Measurements from ENCODE around the gene SBF2. TPM values are rescaled to one million over a fixed set of nuclear protein-coding genes. Genes with fewer than 3 reads are reported as not detected.

SBF2 gene
- total and polyA plus RNA-seq, 10 donors = 3.6 to 70.9 (median 57.1) TPM

DNA sequence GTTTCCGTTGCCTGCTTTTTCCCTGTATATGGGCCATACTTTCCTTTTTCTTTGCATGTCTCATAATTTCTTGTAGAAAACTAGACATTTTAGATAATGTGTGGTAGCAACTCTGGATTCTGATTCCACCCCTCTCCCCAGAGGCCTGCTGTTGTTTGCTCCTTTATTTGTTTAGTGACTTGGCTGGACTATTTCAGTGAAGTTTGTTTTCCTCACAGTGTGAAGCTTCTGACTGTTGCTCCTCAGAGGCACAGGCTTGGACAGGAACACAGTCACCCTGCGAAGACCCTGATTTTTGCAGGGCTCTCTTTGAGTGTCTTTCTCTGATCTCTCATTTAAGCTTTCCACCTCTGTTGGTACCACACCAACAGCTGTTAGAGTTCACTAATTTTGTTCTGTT, 557.7 kb downstream of the SBF2 start:
- H3K9me3 ChIP-seq = peaks cover 0 to 13% (median 10%) of the 10 kb centered on the region in 8 donors
- peaks cover 16 to 66% (median 33%) of the 10 kb centered on the region in 6 donors for H3K4me1 ChIP-seq
- H3K27ac ChIP-seq = peak overlapping the region in 5 of 8 donors; percentile 18 to 82 (median 74)
- peaks cover 3 to 100% (median 64%) of the 10 kb centered on the region in 6 donors for H3K36me3 ChIP-seq
- intact Hi-C loops (cut with DNase I; ENCODE audit: low total_unique reads) = no loop called here
- H3K4me3 ChIP-seq = no peak overlapping the region
- DNase-seq = no peak
- H3K27me3 ChIP-seq (replicated peaks in 1 of 7) = no peaks in the 10 kb centered on the region
- 81 to 94% (median 87%) methylated on average over 2 of the region's 2 CpGs for WGBS, 5 donors
- TF ChIP-seq, protein P1, sequence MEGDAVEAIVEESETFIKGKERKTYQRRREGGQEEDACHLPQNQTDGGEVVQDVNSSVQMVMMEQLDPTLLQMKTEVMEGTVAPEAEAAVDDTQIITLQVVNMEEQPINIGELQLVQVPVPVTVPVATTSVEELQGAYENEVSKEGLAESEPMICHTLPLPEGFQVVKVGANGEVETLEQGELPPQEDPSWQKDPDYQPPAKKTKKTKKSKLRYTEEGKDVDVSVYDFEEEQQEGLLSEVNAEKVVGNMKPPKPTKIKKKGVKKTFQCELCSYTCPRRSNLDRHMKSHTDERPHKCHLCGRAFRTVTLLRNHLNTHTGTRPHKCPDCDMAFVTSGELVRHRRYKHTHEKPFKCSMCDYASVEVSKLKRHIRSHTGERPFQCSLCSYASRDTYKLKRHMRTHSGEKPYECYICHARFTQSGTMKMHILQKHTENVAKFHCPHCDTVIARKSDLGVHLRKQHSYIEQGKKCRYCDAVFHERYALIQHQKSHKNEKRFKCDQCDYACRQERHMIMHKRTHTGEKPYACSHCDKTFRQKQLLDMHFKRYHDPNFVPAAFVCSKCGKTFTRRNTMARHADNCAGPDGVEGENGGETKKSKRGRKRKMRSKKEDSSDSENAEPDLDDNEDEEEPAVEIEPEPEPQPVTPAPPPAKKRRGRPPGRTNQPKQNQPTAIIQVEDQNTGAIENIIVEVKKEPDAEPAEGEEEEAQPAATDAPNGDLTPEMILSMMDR (IDR thresholded peaks at IDR 0.05 in 8 of 11, conservative IDR thresholded peaks at IDR 0.05 in 3 of 11) = no peak
- no peak for TF ChIP-seq POLR2A (IDR thresholded peaks at IDR 0.05)
- no peak for TF ChIP-seq POLR2AphosphoS5 (IDR thresholded peaks at IDR 0.05)

DNA sequence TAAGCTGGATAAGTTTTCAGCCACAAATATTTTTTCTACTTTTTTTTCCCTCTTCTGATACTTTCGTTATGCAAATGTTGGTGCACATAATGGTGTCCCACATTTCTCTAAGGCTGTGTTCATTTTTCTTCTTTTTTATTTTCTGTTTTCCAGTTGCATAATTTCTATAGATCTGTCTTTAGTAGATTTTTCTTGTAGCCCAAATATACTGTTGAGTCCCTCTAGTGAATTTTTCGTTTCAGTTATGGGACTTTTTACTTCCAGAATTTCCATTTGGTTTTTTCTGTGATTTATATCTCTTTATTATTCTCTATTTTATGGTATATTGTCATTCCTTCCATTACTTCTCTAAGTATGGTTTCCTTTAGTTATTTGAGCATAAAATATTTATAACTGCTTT, 558.1 kb downstream of the SBF2 start:
- peaks cover 16 to 70% (median 33%) of the 10 kb centered on the region in 6 donors for H3K4me1 ChIP-seq
- TF ChIP-seq POLR2A (IDR thresholded peaks at IDR 0.05) = no peak
- no peak for TF ChIP-seq POLR2AphosphoS5 (IDR thresholded peaks at IDR 0.05)
- TF ChIP-seq, protein P1 (IDR thresholded peaks at IDR 0.05 in 8 of 11, conservative IDR thresholded peaks at IDR 0.05 in 3 of 11) = no peak
- H3K36me3 ChIP-seq = peaks cover 3 to 100% (median 59%) of the 10 kb centered on the region in 6 donors
- peaks cover 0 to 13% (median 10%) of the 10 kb centered on the region in 8 donors for H3K9me3 ChIP-seq
- H3K4me3 ChIP-seq = no peak overlapping the region
- peak overlapping the region in 3 of 8 donors; percentile 74 to 82 (median 76) for H3K27ac ChIP-seq
- DNase-seq = no peak
- 82 to 96% (median 83%) methylated on average over 2 of the region's 2 CpGs for WGBS, 5 donors
- no peaks in the 10 kb centered on the region for H3K27me3 ChIP-seq (replicated peaks in 1 of 7)
- intact Hi-C loops (cut with DNase I; ENCODE audit: low total_unique reads) = no loop called here

DNA sequence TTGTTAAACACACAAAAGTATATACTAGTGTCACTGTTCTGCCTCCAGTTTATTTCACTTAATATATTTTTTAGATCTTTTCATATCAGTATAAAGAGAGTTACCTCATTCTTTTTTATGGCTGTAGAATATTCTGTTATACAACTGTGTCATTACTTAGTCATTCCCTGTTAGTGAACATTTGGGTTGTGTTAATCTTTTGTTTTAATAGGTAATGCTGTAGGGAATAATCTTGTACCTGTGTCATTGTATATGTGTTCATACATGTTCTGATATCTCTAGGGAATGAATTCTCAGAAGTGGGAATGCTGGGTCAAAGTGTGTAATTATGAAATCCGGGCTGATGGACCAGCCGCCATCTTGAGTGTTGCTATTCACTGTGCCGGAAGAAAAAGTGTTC, 558.8 kb downstream of the SBF2 start:
- Histone ChIP-seq H3K4me1 (peaks cover 16 to 71% (median 33%) of the 10 kb centered on the region in 6 donors), H3K36me3 (peaks cover 3 to 100% (median 54%) of the 10 kb centered on the region in 6 donors), H3K9me3 (peaks cover 0 to 13% (median 10%) of the 10 kb centered on the region in 8 donors), H3K27ac (peak overlapping the region in 1 of 8 donors; percentile 37), H3K27me3 (replicated peaks in 1 of 7) (no peaks in the 10 kb centered on the region), H3K4me3 (no peak overlapping the region)
- WGBS, 5 donors = 91 to 100% (median 93%) methylated on average over 3 of the region's 3 CpGs
- TF ChIP-seq POLR2AphosphoS5 (IDR thresholded peaks at IDR 0.05) (no peak), POLR2A (IDR thresholded peaks at IDR 0.05) (no peak)
- TF ChIP-seq, protein P1 (IDR thresholded peaks at IDR 0.05 in 8 of 11, conservative IDR thresholded peaks at IDR 0.05 in 3 of 11) = no peak
- intact Hi-C loops (cut with DNase I; ENCODE audit: low total_unique reads) = no loop called here
- no peak for DNase-seq

DNA sequence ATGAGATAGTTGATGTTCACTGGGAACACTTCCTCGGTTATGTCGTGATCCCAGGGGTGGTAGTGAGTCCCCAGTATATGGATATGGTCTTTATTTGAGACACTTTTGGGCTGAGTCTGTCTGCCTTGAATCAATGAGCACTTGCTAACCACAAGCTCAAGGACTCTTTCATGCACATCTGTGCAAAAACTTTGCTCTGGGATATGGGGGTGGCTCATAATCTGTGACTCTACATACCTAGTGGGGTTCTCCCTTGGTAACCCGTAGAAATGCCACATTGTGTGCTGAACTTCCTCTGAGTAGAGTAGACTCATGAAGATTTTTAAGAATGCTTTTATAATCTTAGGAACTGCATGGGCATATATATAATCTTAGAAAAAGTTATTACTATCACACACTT, 560.8 kb downstream of the SBF2 start:
- TF ChIP-seq, protein P1 (IDR thresholded peaks at IDR 0.05 in 8 of 11, conservative IDR thresholded peaks at IDR 0.05 in 3 of 11) = no peak
- peak in 1 of 3 donors; percentile 15 for TF ChIP-seq POLR2AphosphoS5 (IDR thresholded peaks at IDR 0.05)
- no peak for TF ChIP-seq POLR2A (IDR thresholded peaks at IDR 0.05)
- Histone ChIP-seq H3K36me3 (peaks cover under 1 to 100% (median 44%) of the 10 kb centered on the region in 6 donors), H3K27ac (peak overlapping the region in 1 of 8 donors; percentile 51), H3K4me3 (no peak overlapping the region), H3K4me1 (peaks cover 10 to 71% (median 26%) of the 10 kb centered on the region in 6 donors), H3K9me3 (peaks cover 0 to 13% (median 10%) of the 10 kb centered on the region in 8 donors), H3K27me3 (replicated peaks in 1 of 7) (no peaks in the 10 kb centered on the region)
- DNase-seq = no peak
- WGBS, 5 donors = 79 to 89% (median 88%) methylated on average over 3 of the region's 3 CpGs
- intact Hi-C loops (cut with DNase I; ENCODE audit: low total_unique reads) = no loop called here

Data from spleen (tissue), 11 donors.